ENCODE data around the gene LZTR1.
A peak's percentile ranks its signal among the peaks of the same experiment; 100 is the strongest.

LZTR1 gene

GRCh38 chr22:21009638-21010425, 27.7 kb downstream of the LZTR1 start:
- Histone ChIP-seq H3K36me3 (ENCODE audit: insufficient read depth, low read length) (no peaks in the 10 kb centered on the region), H3K27ac (ENCODE audit: low read depth, low read length) (no peak overlapping the region), H3K4me3 (ENCODE audit: low read depth in 1 of 2, low read length in 2 of 2) (no peak overlapping the region), H3K9ac (ENCODE audit: low read length) (no peak overlapping the region), H3K27me3 (ENCODE audit: control insufficient read depth in 1 of 2, insufficient read depth in 2 of 2, low read length in 2 of 2) (no peaks in the 10 kb centered on the region), H3K9me3 (ENCODE audit: low read length) (no peaks in the 10 kb centered on the region), H3K4me1 (ENCODE audit: insufficient read depth, low read length) (peaks cover 6% of the 10 kb centered on the region)

DNA sequence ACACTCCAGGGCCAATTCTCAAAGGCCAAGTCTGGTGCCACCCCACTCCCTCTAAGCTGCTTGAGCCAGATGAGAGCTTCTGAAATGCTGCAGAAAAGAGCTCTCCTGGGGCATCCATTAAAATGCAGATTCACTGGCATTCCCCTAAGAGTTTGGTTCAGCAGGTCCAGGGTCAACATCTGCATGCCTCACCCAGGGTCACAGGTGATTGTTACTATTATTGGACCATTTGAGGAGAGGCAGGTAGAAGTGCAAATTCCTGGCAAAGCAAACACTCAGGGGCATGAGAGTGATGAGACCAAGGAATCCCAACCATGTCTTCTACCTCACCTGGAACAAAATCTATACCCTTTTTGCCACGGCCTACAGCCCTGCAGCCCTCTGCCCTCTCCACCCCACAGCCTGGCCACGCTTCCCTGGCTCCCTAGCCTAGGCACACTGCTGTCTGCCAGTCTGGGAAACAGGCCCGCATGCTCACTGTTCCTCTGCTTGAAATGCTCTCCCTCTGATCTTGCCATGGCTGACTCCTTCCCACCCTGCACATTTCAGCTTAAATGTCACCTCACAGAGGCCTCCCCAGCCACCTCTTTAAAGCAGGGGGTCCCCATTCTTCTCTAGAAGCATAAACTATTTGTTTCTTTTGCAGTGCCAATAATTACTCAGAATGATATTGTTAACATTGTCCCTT, 28.5 kb downstream of the LZTR1 start:
- peaks cover 13% of the 10 kb centered on the region for H3K4me1 ChIP-seq (ENCODE audit: insufficient read depth, low read length)
- no peaks in the 10 kb centered on the region for H3K27me3 ChIP-seq (ENCODE audit: control insufficient read depth in 1 of 2, insufficient read depth in 2 of 2, low read length in 2 of 2)
- no peak overlapping the region for H3K4me3 ChIP-seq (ENCODE audit: low read depth in 1 of 2, low read length in 2 of 2)
- no peak overlapping the region for H3K9ac ChIP-seq (ENCODE audit: low read length)
- no peaks in the 10 kb centered on the region for H3K36me3 ChIP-seq (ENCODE audit: insufficient read depth, low read length)
- no peaks in the 10 kb centered on the region for H3K9me3 ChIP-seq (ENCODE audit: low read length)
- no peak overlapping the region for H3K27ac ChIP-seq (ENCODE audit: low read depth, low read length)

DNA sequence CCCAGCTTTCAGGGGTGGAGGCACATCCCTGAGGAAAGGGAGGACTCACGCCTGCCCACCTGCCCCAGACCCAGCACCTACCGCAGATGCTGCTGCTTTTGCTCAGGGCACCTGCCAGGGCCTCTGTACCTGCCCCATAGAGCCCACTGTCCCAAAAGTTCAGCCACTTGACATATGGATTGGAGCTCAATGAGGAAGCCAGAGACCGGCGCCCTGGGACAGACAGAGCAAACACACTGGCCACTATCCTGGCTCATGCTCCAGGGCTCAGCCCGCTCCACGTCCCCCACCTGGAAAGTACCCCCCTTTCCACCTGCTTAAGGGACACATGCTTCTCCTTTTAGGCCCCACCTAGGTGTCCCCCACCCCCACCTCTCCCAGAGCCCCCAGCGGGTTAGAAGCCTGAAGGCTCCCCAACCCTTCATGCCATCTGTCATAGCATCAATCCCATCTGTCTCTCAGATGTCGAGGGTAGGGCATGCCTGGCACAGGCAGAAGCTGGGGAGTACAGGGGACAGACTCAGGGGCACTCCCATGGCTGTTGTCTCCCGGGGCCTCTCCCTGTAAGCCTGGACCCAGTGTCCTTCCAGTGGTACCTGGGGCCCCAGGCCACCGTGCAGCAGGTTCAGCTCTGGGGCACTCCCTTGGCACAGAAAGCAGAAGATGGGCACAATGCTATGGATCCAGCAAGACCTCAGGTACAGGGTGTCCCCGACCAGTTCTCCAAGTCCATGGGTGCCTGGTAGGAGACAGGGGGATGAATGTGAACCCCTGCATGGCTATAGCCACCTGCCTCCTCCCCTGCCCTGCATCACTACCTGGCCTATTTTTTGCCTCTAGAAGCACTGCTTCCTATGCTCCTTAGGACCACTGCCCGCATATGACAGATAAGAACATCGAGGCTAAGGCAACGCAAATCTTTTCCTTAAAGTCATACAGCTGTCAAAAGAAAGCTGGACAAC, 30.6 kb downstream of the LZTR1 start:
- Histone ChIP-seq H3K27ac (ENCODE audit: low read depth, low read length) (no peak overlapping the region), H3K4me3 (ENCODE audit: low read depth in 1 of 2, low read length in 2 of 2) (no peak overlapping the region), H3K9ac (ENCODE audit: low read length) (no peak overlapping the region)

DNA sequence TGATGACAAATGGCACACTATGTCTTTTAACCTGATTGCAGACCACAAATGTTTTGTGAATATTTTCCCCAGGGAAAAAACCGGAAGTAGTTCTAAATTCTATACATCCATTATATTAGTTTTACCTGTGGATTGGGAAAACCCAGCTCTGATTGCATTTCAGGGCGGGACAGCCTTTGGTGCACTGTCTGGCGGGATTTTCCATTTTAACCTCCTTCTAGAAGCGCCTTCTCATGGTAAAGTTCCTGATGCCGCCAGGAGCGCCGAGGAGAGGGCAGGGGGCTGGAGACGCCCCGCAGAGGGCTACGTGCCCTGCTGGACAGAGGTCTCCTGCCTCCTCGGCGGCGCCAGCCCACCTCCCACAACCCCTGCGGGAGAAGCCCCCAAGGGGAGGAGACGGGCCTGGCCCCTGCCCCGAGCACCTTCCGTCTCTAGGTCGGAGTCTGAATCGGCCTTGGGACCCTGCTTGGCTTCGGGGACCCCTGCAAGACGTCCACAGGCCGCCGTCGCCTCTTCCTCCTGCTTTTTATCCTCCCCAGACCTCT, 31.6 kb downstream of the LZTR1 start:
- no peaks in the 10 kb centered on the region for H3K36me3 ChIP-seq (ENCODE audit: insufficient read depth, low read length)
- no peaks in the 10 kb centered on the region for H3K9me3 ChIP-seq (ENCODE audit: low read length)
- peaks cover 14% of the 10 kb centered on the region for H3K4me1 ChIP-seq (ENCODE audit: insufficient read depth, low read length)
- peak overlapping the region; percentile 34 for H3K9ac ChIP-seq (ENCODE audit: low read length)
- H3K27ac ChIP-seq (ENCODE audit: low read depth, low read length), result peak overlapping the region; percentile 68
- H3K4me3 ChIP-seq (ENCODE audit: low read depth in 1 of 2, low read length in 2 of 2), result peak overlapping the region; percentile 54 to 63
- no peaks in the 10 kb centered on the region for H3K27me3 ChIP-seq (ENCODE audit: control insufficient read depth in 1 of 2, insufficient read depth in 2 of 2, low read length in 2 of 2)

More for the DNA sequence above, 30.6 kb downstream of the LZTR1 start:
- H3K9me3 ChIP-seq (ENCODE audit: low read length), result no peaks in the 10 kb centered on the region
- H3K36me3 ChIP-seq (ENCODE audit: insufficient read depth, low read length), result no peaks in the 10 kb centered on the region
- peaks cover 14% of the 10 kb centered on the region for H3K4me1 ChIP-seq (ENCODE audit: insufficient read depth, low read length)
- no peaks in the 10 kb centered on the region for H3K27me3 ChIP-seq (ENCODE audit: control insufficient read depth in 1 of 2, insufficient read depth in 2 of 2, low read length in 2 of 2)

DNA sequence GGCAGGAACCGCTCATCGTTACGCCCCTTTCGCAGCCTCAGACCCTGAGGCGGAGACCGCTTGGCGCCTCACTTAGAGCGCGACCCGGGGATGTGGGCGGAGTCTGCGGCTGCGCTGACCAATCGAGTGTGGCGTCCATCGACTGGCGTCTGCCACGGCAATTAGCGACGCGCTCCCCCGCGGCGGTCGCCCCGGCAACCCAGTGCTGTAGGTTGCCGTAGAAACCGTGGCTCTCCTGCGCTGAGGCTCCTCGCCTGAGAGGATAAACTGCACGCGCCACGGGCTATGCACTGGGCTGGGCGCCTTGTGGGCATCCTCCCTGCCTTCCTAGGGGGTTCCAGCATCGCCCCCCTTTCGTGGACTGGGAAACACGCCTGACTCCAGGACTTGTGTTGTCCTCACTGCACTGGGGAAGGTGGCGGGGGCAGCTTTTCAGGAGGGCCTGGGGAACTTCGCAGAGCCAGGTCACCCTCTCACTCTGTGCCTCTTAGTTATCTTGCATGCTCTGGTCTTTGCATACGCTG, 32.2 kb downstream of the LZTR1 start:
- H3K9me3 ChIP-seq (ENCODE audit: low read length), result no peaks in the 10 kb centered on the region

GRCh38 chr22:21014726-21015465, 32.8 kb downstream of the LZTR1 start, which contains the start of gene P2RX6:
P2RX6 (plus strand) TSS chr22:21015165; CDS start chr22:21015175, 10 bp downstream.
- Histone ChIP-seq H3K36me3 (ENCODE audit: insufficient read depth, low read length) (no peaks in the 10 kb centered on the region), H3K27ac (ENCODE audit: low read depth, low read length) (peak within 1 kb of the TSS; percentile 68), H3K4me1 (ENCODE audit: insufficient read depth, low read length) (peaks cover 14% of the 10 kb centered on the region), H3K4me3 (ENCODE audit: low read depth in 1 of 2, low read length in 2 of 2) (peak within 1 kb of the TSS; percentile 54 to 63), H3K9me3 (ENCODE audit: low read length) (no peaks in the 10 kb centered on the region), H3K27me3 (ENCODE audit: control insufficient read depth in 1 of 2, insufficient read depth in 2 of 2, low read length in 2 of 2) (no peaks in the 10 kb centered on the region), H3K9ac (ENCODE audit: low read length) (no peak within 1 kb of the TSS)

More for the DNA sequence above, 32.2 kb downstream of the LZTR1 start:
- no peaks in the 10 kb centered on the region for H3K36me3 ChIP-seq (ENCODE audit: insufficient read depth, low read length)
- peak overlapping the region; percentile 68 for H3K27ac ChIP-seq (ENCODE audit: low read depth, low read length)
- peak overlapping the region; percentile 54 to 63 for H3K4me3 ChIP-seq (ENCODE audit: low read depth in 1 of 2, low read length in 2 of 2)
- H3K4me1 ChIP-seq (ENCODE audit: insufficient read depth, low read length), result peaks cover 14% of the 10 kb centered on the region
- H3K27me3 ChIP-seq (ENCODE audit: control insufficient read depth in 1 of 2, insufficient read depth in 2 of 2, low read length in 2 of 2), result no peaks in the 10 kb centered on the region
- H3K9ac ChIP-seq (ENCODE audit: low read length), result no peak overlapping the region

DNA sequence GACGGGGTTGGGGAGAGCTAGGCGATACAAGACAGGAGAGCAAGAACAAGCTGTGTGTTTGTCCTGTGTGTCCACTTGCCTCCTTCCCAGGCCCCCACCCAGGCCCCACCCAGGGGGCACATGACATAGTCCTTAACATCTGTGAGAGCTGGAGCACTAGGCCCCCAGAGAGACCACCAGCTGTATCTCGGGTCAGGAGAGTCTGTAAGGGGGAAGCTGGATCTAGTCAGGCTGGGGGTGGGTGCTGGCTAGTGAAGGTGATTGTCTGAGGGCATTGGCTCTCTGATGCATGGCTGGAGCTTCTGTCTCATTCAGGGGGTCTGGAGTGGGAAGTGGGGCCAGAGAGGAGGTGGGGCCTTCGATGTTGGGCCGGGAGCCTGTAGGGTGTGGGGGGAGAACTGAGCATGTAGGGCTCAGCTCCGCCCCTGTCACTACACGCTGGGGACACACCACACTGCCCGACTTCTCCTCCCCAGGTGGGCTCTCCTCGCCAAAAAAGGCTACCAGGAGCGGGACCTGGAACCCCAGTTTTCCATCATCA, 33.4 kb downstream of the LZTR1 start:
- Histone ChIP-seq H3K9ac (ENCODE audit: low read length) (no peak overlapping the region), H3K36me3 (ENCODE audit: insufficient read depth, low read length) (no peaks in the 10 kb centered on the region), H3K27me3 (ENCODE audit: control insufficient read depth in 1 of 2, insufficient read depth in 2 of 2, low read length in 2 of 2) (no peaks in the 10 kb centered on the region), H3K4me3 (ENCODE audit: low read depth in 1 of 2, low read length in 2 of 2) (no peak overlapping the region), H3K4me1 (ENCODE audit: insufficient read depth, low read length) (peaks cover 14% of the 10 kb centered on the region), H3K9me3 (ENCODE audit: low read length) (no peaks in the 10 kb centered on the region), H3K27ac (ENCODE audit: low read depth, low read length) (no peak overlapping the region)

DNA sequence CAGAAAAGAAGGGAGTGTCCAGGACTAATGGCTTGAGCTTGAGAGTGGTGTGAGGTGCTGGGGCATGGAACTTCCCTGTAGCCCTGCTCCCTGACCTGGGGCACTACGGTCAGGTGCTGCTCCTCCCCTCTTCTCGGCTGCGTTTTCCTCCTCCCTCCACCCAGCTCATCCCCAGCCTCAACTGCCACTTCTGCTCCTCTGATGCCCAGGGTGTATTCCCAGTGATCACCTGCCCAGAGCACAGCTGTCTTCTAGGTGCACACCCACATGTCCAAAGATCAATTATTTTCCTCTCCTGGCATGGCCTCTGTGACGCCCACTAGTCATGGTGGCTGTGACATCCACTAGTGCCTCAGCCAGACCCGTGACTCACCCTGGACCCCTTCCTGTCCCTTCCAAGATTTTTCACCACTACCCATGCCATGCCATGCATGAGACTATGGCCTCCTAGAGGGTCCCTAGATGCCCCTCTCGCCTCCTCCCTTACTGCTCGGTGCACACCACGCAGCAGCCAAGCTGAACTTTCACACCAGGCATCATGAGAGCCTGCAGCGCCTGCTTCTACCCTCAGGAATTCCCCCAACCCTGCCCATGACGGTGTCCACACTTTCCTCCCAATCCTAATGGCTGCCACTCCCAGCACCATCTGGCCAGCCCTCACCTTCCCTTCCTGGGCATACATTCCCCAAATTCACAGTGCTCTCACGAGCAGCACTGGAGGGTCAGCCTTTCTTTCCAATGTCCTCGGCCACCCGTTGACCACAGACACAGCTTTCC, 34.7 kb downstream of the LZTR1 start:
- Histone ChIP-seq H3K9me3 (ENCODE audit: low read length) (no peaks in the 10 kb centered on the region), H3K36me3 (ENCODE audit: insufficient read depth, low read length) (no peaks in the 10 kb centered on the region), H3K27me3 (ENCODE audit: control insufficient read depth in 1 of 2, insufficient read depth in 2 of 2, low read length in 2 of 2) (no peaks in the 10 kb centered on the region), H3K9ac (ENCODE audit: low read length) (no peak overlapping the region), H3K4me1 (ENCODE audit: insufficient read depth, low read length) (peaks cover 14% of the 10 kb centered on the region), H3K27ac (ENCODE audit: low read depth, low read length) (no peak overlapping the region), H3K4me3 (ENCODE audit: low read depth in 1 of 2, low read length in 2 of 2) (no peak overlapping the region)

GRCh38 chr22:21018314-21018713, 36.2 kb downstream of the LZTR1 start:
- no peak overlapping the region for H3K27ac ChIP-seq (ENCODE audit: low read depth, low read length)
- peaks cover 14% of the 10 kb centered on the region for H3K4me1 ChIP-seq (ENCODE audit: insufficient read depth, low read length)
- no peaks in the 10 kb centered on the region for H3K9me3 ChIP-seq (ENCODE audit: low read length)
- H3K9ac ChIP-seq (ENCODE audit: low read length), result no peak overlapping the region
- no peaks in the 10 kb centered on the region for H3K36me3 ChIP-seq (ENCODE audit: insufficient read depth, low read length)
- H3K27me3 ChIP-seq (ENCODE audit: control insufficient read depth in 1 of 2, insufficient read depth in 2 of 2, low read length in 2 of 2), result no peaks in the 10 kb centered on the region
- H3K4me3 ChIP-seq (ENCODE audit: low read depth in 1 of 2, low read length in 2 of 2), result no peak overlapping the region
